ENCODE data around the gene HPS3.
"Not testable (repeated sequence)": the region's sequence is repeated elsewhere in the genome, so short reads cannot be mapped to it uniquely, and the experiment has no call there.

The HPS3 gene

DNA sequence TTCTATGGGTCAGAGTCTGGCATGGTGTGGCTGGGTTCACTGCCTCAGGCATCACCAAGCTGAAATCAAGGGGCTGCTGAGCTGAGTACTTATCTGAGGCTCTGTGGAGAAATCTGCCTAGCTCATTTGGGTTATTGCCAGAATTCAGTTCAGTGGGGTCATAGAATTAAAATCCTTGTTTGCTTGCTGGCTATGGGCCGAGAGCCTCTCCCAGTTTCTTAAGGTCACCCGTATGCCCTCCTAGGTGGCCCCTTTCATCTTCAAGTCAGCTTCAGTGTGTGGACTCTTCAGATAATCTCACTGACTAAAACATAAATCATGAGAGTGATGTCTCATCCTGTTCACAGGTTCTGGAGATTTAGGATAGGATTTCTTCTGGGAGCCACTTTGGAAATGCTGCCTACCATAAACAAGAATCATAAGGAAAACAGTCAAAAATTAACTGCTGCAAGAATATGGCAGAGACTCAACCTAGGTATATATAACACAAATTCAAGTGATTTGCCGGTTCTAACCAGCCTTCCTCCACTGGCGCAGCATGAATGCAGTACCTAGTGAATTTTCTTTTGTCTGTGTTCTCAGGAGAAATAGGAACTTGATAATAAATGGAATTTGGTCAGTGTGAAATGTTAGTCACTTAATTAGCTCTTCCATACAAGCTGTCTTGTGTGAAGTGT lies 86.9 kb downstream of the HPS3 start:
- Histone ChIP-seq H3K9ac (ENCODE audit: low read length) (no peak overlapping the region), H3K9me3 (ENCODE audit: control insufficient read depth, low read depth, low read length) (no peaks in the 10 kb centered on the region), H3K36me3 (ENCODE audit: control insufficient read depth, low read depth, low read length) (no peaks in the 10 kb centered on the region), H3K27ac (ENCODE audit: low read length) (no peak overlapping the region), H3K27me3 (ENCODE audit: control insufficient read depth, insufficient read depth, low read length) (no peaks in the 10 kb centered on the region), H3K4me1 (ENCODE audit: control insufficient read depth, low read depth, low read length) (peaks cover 8% of the 10 kb centered on the region), H3K4me3 (ENCODE audit: low read length) (no peak overlapping the region)

DNA sequence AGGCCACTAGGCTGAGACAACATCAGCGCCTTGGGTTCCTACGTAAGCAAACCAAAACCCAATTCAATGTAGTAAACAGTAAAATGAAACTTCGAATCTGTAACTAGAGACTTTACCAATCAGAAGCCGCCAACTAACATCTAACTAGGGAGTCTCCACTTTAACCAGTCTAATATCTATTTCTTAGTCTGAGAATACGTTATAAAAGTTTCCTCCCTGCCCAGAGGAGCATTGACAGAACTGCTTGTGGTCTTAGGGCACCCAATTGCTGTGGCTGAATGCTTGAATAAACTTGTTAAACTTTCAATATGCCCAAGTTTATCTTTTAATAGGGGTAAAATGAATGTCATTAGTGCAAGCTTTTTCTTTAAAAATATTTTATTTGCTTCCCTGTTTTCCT lies 87.9 kb downstream of the HPS3 start:
- Histone ChIP-seq H3K9me3 (ENCODE audit: control insufficient read depth, low read depth, low read length) (no peaks in the 10 kb centered on the region), H3K27ac (ENCODE audit: low read length) (no peak overlapping the region), H3K27me3 (ENCODE audit: control insufficient read depth, insufficient read depth, low read length) (no peaks in the 10 kb centered on the region), H3K36me3 (ENCODE audit: control insufficient read depth, low read depth, low read length) (no peaks in the 10 kb centered on the region), H3K9ac (ENCODE audit: low read length) (no peak overlapping the region), H3K4me1 (ENCODE audit: control insufficient read depth, low read depth, low read length) (peaks cover 12% of the 10 kb centered on the region), H3K4me3 (ENCODE audit: low read length) (no peak overlapping the region)

DNA sequence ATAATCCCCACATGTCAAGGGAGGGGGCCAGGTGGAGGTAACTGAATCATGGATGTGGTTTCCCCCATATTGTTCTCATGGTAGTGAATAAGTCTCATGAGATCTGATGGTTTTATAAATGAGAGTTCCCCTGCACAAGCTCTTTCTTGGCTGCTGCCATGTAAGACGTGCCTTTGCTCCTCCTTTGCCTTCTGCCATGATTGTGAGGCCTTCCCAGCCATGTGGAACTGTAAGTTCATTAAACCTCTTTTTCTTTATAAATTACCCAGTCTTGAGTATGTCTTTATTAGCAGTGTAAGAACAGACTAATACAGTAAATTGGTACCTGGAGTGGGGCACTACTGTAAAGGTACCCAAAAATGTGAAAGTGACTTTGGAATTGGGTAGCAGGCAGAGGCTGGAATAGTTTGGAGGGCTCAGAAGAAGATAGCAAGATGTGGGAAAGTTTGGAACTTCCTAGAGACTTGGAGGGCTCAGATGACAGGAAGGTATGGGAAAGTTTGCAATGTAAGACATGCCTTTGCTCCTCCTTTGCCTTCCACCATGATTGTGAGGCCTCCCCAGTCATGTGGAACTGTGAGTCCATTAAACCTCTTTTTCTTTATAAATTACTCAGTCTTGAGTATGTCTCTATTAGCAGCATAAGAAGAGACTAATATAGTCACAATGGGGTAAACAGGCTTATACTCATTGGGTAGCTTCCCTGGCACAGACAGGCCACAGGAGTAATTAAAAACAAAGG lies 90.1 kb downstream of the HPS3 start:
- not testable (repeated sequence) for H3K9ac ChIP-seq (ENCODE audit: low read length); H3K27ac ChIP-seq (ENCODE audit: low read length)

DNA sequence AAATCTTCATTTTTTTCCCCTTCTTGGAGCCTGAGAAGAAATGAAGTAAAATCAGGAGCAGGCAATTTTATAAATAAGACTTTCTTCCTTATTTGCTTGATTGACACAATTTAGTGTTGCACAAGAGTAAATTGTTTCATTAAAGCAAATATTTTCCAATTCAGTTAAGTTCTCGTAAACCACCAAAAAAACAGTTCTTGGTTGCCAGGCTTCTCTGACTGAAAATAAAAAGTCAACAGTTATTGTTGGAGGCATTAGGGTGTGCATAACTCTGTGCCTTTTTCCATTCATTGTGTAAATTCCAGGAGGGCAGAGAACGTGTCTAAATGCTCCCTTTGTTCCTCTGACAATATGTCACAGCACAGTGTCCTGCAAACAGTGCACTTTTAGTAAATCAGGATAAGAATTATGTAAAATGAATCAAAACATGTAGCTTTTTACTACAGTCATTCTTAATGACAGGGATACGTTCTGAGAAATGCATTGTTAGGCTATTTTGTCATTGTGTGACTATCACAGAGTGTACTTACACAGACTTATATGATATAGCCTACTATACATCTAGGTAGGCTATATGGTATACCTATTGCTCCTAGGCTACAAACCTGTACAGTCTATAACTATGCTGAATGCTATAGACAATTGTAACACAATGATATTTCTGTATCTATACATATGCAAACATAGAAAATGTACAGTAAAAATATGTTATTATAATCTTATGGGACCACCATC lies 92.5 kb downstream of the HPS3 start, which contains the start of gene CP:
Gene CP, minus strand, starts transcription at position 47 of the 735 bp plus-strand sequence. Its CDS starts 37 bp downstream, at position 10.
- no peaks in the 10 kb centered on the region for H3K9me3 ChIP-seq (ENCODE audit: control insufficient read depth, low read depth, low read length)
- H3K4me1 ChIP-seq (ENCODE audit: control insufficient read depth, low read depth, low read length) = peaks cover 10% of the 10 kb centered on the region
- no peak within 1 kb of the TSS for H3K9ac ChIP-seq (ENCODE audit: low read length)
- H3K27ac ChIP-seq (ENCODE audit: low read length) = no peak within 1 kb of the TSS
- no peaks in the 10 kb centered on the region for H3K27me3 ChIP-seq (ENCODE audit: control insufficient read depth, insufficient read depth, low read length)
- H3K36me3 ChIP-seq (ENCODE audit: control insufficient read depth, low read depth, low read length) = no peaks in the 10 kb centered on the region
- H3K4me3 ChIP-seq (ENCODE audit: low read length) = no peak within 1 kb of the TSS

More for the DNA sequence above, 90.1 kb downstream of the HPS3 start:
- H3K36me3 ChIP-seq (ENCODE audit: control insufficient read depth, low read depth, low read length); H3K4me3 ChIP-seq (ENCODE audit: low read length); H3K9me3 ChIP-seq (ENCODE audit: control insufficient read depth, low read depth, low read length); H3K27me3 ChIP-seq (ENCODE audit: control insufficient read depth, insufficient read depth, low read length): not testable (repeated sequence)
- H3K4me1 ChIP-seq (ENCODE audit: control insufficient read depth, low read depth, low read length) = peaks cover 12% of the 10 kb centered on the region
